Progenitor cell of endocrine pancreas (in vitro differentiated cells): ENCODE measurements around the gene DAB2. TPM values are rescaled to one million over a fixed set of nuclear protein-coding genes. Genes with fewer than 3 reads are reported as not detected.

ENCODE experiments used
- DNase-seq: peaks from one replicate; pipeline ENCODE4 v3.0.0; 2021; ENCODE audit warnings: low spot score; ENCODE audit not compliant: unreplicated experiment
- H3K27ac Mint-ChIP-seq: 2 replicates; pipeline ENCODE4 v1.8.0; 2021; ENCODE audit warnings: mild to moderate bottlenecking, moderate library complexity, mixed read lengths
- H3K27me3 Mint-ChIP-seq: 2 replicates; pipeline ENCODE4 v1.8.0; 2021; ENCODE audit warnings: mixed read lengths
- H3K36me3 Mint-ChIP-seq: 2 replicates; pipeline ENCODE4 v1.8.0; 2022; ENCODE audit warnings: mixed read lengths; ENCODE audit not compliant: insufficient read depth
- H3K4me1 Mint-ChIP-seq: 2 replicates; pipeline ENCODE4 v1.8.0; 2021; ENCODE audit warnings: low read depth, mixed read lengths
- H3K4me3 Mint-ChIP-seq: 2 replicates; pipeline ENCODE4 v1.8.0; 2021; ENCODE audit warnings: low read depth, mild to moderate bottlenecking, moderate library complexity, mixed read lengths
- H3K9me3 Mint-ChIP-seq: 2 replicates; pipeline ENCODE4 v1.8.0; 2021; ENCODE audit warnings: low read depth, mixed read lengths
- CTCF ChIP-seq: fragments of 200-600 bp; sonication (generic); IDR thresholded peaks from one replicate; pipeline ENCODE4 v1.5.0; 2021; ENCODE audit warnings: antibody characterized with exemption, mild to moderate bottlenecking; ENCODE audit not compliant: unreplicated experiment
- total RNA-seq: library from RNA; stranded (reverse); gene quantifications from 2 replicates; pipeline ENCODE4 v1.2.1, GENCODE V29; 2021

DAB2 gene
- total RNA-seq, 1 donor from 2014 or later, result 46.0 TPM

- TF ChIP-seq CTCF, result no peak
- Mint-ChIP-seq H3K36me3 (no peaks in the 10 kb centered on the region), H3K9me3 (no peaks in the 10 kb centered on the region), H3K4me1 (peaks cover 34% of the 10 kb centered on the region), H3K27me3 (no peaks in the 10 kb centered on the region), H3K4me3 (no peak overlapping the region), H3K27ac (no peak overlapping the region)
- DNase-seq, result no peak
Measured at GRCh38 chr5:39427633-39428032, 2.9 kb upstream of the DAB2 start.

- H3K27me3 Mint-ChIP-seq, result no peaks in the 10 kb centered on the region
Measured at GRCh38 chr5:39427229-39427628, 2.4 kb upstream of the DAB2 start.

GRCh38 chr5:39426746-39427105, 1.9 kb upstream of the DAB2 start:
- no peak overlapping the region for H3K27ac Mint-ChIP-seq
- no peaks in the 10 kb centered on the region for H3K36me3 Mint-ChIP-seq
- H3K9me3 Mint-ChIP-seq, result no peaks in the 10 kb centered on the region
- no peak for TF ChIP-seq CTCF
- H3K4me1 Mint-ChIP-seq, result peaks cover 37% of the 10 kb centered on the region
- no peak for DNase-seq
- H3K4me3 Mint-ChIP-seq, result no peak overlapping the region
- H3K27me3 Mint-ChIP-seq, result no peaks in the 10 kb centered on the region

More at GRCh38 chr5:39427229-39427628, 2.4 kb upstream of the DAB2 start:
- Mint-ChIP-seq H3K4me3 (no peak overlapping the region), H3K27ac (no peak overlapping the region), H3K36me3 (no peaks in the 10 kb centered on the region), H3K4me1 (peaks cover 37% of the 10 kb centered on the region), H3K9me3 (no peaks in the 10 kb centered on the region)
- no peak for TF ChIP-seq CTCF
- DNase-seq, result no peak

GRCh38 chr5:39426051-39426745, 1.4 kb upstream of the DAB2 start:
- peaks cover 37% of the 10 kb centered on the region for H3K4me1 Mint-ChIP-seq
- H3K4me3 Mint-ChIP-seq, result peak overlapping the region; percentile 51
- no peak overlapping the region for H3K27ac Mint-ChIP-seq
- no peak for TF ChIP-seq CTCF
- H3K9me3 Mint-ChIP-seq, result no peaks in the 10 kb centered on the region
- no peak for DNase-seq
- no peaks in the 10 kb centered on the region for H3K36me3 Mint-ChIP-seq
- H3K27me3 Mint-ChIP-seq, result no peaks in the 10 kb centered on the region

GRCh38 chr5:39423331-39423751, 1.4 kb downstream of the DAB2 start:
- DNase-seq, result no peak
- Mint-ChIP-seq H3K9me3 (no peaks in the 10 kb centered on the region), H3K4me3 (peak overlapping the region; percentile 89), H3K27ac (no peak overlapping the region), H3K4me1 (peaks cover 40% of the 10 kb centered on the region), H3K27me3 (no peaks in the 10 kb centered on the region), H3K36me3 (no peaks in the 10 kb centered on the region)
- TF ChIP-seq CTCF, result no peak
